D721Med (cell line): Measurements from ENCODE around the gene DNMBP.

Source experiments
- DNase-seq: peaks from one replicate; pipeline ENCODE4 v3.0.0; 2011; ENCODE audit warnings: low spot score; ENCODE audit not compliant: insufficient read length
- FAIRE-seq: peaks from 2 replicates; lab custom pipeline; 2011; peaks lifted over from hg19 to GRCh38; lab: Jason Lieb, UNC
- TF ChIP-seq, protein P1 (sequence below): IDR thresholded peaks from 2 replicates; pipeline ENCODE4 v1.5.1; 2012; ENCODE audit warnings: mild to moderate bottlenecking, control low read depth; ENCODE audit not compliant: insufficient read depth; ENCODE audit errors: missing control alignments

DNMBP gene

DNA sequence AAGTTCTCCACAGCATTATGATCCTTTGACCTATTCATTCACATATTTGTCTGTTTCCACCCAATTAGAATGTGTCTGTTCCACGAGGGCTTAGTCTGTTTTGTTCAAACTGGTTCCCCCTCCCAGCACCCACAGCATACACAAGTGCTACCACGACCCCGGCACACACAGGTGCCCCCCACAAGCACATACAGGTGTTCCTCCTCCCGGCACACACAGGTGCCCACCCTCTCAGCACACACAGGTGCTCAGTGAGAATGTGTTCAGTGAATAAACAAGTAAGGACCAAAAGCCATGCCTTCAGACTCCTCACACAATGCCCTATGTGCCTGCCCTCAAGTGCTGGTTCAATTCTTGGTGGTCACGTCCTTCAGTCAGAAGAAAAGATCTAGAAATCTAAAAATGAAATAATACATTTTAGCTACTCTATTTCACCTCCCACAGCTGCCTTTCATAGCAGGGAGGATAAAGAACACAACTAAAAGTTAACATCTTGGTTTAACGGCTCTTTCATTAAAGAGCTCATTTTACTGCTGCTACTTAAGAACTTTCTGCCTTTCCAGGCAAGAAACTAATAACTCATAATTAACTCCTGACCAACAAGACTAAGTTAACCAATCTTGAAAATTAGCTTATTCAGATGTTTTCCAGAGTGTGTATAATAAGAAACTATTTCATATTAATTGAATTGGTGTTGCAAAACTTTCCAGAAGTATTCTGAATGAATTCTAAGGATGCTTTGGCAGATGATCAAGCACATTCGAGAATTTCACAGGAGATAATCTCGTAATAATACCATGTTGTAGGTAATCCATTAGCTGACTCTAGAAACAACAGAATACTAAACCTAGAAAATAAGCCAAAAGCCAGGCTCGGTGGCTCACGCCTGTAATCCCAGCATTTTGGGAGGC is 2.3 kb downstream of the DNMBP start:
- FAIRE-seq (no peak), DNase-seq (no peak)
- TF ChIP-seq, protein P1, sequence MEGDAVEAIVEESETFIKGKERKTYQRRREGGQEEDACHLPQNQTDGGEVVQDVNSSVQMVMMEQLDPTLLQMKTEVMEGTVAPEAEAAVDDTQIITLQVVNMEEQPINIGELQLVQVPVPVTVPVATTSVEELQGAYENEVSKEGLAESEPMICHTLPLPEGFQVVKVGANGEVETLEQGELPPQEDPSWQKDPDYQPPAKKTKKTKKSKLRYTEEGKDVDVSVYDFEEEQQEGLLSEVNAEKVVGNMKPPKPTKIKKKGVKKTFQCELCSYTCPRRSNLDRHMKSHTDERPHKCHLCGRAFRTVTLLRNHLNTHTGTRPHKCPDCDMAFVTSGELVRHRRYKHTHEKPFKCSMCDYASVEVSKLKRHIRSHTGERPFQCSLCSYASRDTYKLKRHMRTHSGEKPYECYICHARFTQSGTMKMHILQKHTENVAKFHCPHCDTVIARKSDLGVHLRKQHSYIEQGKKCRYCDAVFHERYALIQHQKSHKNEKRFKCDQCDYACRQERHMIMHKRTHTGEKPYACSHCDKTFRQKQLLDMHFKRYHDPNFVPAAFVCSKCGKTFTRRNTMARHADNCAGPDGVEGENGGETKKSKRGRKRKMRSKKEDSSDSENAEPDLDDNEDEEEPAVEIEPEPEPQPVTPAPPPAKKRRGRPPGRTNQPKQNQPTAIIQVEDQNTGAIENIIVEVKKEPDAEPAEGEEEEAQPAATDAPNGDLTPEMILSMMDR: no peak

DNA sequence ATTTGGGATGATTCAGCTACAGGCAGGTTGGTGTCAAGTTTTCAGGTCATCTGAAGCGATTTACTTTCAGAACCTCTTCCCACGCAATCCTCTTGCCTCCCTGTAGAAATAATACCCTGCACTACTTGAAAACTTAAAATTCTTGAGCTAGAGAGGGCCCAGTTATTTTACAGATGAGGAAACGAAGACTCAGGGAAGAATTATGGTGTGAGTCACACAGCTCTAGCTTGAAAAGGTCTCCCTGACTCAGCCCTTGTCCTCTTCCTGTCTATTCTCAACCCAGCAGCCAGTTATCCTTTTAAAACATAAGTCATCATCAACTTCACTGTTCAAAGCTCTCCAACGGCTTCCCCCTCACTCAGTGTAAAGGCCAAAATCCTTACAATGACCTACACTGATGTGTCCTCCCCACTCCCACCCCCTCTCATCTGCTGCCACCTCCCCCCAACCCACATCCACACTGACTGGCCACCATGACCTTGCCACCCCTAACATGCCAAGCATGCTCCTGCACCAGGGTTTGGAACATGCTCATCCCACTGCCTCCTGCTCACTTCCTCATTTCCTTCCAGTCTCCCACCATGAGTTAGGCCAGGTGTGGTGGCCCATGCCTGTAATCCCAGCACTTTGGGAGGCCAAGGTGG is 3.4 kb downstream of the DNMBP start:
- DNase-seq: no peak
- TF ChIP-seq, protein P1: no peak
- FAIRE-seq: no peak

DNA sequence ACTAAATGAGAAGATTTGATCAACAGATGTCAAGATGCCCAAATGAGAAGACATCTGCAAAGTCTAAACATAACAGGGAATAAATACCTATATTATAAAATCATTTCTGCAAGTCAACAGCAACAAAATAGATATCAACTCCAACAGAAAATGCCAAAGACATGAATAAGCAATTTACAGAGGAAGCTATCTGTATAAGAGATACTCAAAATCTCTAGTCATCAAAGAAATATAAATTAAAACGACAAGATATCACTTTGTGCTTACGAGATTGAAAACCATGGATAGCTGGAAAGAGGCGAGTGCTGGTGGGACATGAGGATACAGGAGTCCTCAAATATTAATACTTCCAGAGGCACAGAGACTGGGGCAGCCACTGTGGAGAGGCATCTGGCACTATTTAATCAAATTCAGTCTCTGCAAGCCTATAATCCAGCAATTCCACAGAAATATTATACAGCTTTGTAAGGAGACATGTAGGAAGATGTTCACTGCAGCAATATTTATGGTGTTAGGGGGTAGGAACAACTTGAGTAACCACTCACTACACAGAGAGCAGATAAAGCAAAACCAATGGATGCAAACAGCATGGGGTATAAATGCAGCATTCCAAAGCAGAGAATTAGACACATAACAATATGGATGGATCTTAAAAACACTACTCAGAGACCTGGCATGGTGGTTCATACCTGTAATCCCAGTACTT is 4.8 kb downstream of the DNMBP start:
- no peak for FAIRE-seq
- TF ChIP-seq, protein P1: no peak
- no peak for DNase-seq

DNA sequence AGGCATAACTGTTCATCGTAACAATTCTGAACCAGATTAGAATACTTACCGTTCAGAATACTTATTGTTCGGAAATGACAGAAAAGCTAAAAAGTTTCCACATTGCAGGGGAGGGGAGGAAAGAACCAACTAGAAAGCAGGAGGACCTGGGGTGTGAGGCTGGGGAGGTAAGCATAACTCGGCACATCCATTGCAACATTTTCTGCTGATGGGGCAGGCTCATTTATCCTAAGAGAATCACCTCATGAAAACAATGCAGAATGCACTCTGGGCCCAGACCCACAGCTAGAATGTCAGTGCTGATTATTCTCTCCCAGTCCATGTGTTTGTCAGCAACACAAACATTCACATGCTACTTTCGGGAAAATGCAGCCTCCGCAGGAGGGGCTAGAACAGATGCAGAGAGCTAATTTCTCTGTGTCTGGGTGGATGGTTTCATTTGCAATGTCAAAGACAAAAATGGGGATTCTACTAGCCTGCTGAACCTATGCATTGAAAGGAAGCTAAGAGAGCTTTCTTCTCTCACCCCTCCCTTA is 9.6 kb downstream of the DNMBP start:
- DNase-seq (no peak), FAIRE-seq (no peak)
- TF ChIP-seq, protein P1: no peak

DNA sequence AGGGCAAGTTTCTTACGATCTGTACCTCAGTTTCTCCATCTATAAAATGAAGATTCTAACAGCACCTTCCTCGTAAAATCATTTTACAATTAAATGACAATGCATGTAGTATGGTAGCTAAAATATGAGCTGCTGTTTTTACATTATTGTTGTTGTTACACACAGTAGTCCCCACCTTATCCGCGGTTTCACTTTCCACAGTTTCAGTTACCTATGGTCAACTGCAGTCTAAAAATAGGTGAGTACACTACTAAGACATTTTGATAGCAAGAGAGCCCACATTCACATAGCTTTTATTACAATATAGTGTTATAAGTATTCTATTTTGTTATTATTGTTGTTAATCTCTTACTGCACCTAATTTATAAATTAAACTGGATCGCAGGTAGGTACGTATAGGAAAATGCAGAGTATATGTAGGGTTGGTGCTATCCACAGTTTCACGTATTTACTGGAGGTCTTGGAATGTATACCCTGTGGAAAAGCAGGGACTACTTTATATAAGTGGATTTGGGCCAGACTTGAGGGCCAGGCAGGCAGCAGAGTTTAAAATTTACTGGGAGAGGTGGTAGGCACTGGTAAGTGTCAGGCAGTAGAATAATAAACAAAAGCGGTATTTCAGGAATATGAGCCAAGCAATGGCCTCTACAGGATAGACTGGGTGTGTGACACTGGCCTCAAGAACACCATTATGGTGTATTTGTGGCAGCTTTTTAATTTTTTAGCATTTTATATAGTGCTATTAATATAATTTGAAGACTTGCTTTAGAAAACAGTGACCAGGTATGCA is 10.2 kb downstream of the DNMBP start:
- TF ChIP-seq, protein P1: no peak
- FAIRE-seq (no peak), DNase-seq (no peak)

DNA sequence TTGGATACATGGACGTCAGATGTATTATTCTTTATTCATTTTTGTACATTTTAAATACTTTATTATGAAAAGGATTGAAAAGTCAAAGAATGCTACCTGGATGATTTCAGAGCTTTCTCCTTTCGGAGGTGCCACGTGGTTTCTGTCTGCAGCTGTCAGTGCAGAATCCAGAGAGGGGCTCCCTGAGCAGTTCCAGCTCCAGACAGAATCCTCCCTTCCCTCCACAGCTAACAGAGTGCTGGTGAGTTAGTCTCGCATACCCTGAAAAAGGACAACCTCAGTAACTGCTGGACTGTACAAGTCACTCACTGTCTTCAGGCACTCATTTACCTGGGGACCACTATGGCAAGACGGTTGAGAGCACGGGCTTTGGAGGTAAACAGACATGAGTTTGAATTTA is 10.9 kb downstream of the DNMBP start:
- no peak for FAIRE-seq
- no peak for DNase-seq
- TF ChIP-seq, protein P1: no peak
